HG03469 (cell line): ENCODE data around the gene ORM1.

Experiments
- ATAC-seq: cut with Tn5 transposase; IDR thresholded peaks from one replicate; pipeline ENCODE4 v1.9.1; 2021; ENCODE audit warnings: mild to moderate bottlenecking, moderate library complexity, moderate number of reproducible peaks; ENCODE audit not compliant: unreplicated experiment

Gene ORM1

DNA sequence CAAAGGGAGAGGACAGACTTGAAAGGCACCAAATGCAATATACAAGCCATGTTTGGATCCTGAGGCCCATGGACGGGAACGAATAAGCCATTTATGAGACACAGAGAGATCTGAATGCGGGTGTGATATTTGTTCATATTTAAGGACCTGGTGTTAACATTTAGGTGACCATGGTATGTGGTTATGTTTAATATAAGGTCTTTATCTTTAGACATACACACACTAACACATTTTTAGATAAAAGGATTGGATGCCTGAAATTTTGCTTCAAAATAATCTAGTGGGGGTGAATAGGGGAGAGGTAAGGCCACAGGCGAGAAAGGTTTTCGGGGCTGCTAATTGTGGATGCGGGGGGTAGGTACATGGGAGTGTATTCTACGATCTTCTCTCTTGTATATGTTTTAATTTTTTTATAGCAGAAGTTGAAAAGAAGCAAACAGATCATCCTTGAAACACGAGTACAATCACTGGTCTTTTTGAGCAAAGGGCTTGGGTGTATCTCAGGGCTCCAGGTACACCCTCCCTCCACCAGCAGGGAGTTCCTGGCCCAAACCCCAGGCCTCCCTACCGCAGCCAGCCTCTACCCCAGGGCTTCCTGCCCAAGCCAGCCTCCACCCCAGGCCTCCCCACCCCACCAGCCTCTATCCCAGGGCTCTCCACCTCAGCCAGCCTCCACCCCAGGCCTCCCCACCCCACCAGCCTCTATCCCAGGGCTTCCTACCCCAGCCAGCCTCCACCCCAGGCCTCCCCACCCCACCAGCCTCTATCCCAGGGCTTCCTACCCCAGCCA, 52.7 kb downstream of the ORM1 start:
- ATAC-seq, result no peak
